ENCODE measurements around the gene MVB12B.

DNA sequence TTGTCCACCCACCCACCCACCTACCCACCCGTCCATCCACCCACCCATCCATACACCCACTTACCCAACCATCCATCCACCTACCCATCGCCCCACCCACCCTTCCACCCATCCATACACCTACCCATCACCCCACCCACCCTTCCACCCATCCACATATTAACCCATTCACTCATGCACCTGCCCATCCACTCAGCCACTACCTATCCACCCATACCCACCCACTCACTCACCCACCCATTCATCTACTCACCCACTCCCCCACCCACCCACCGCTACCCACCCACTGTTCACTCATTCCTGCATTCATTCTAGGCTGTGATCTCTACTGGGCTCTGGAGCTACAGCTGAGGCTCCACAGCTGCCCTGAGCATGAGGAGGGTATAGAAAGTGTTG is 169.6 kb downstream of the MVB12B start:
- TF ChIP-seq POLR2A (IDR thresholded peaks at IDR 0.05; ENCODE audit: low read length) (no peak), GATA1 (IDR thresholded peaks at IDR 0.05; ENCODE audit: low read depth, low read length) (no peak)

Data from erythroblast (primary cell).